ENCODE data around the gene GALR1.
"Not testable (repeated sequence)": the region's sequence is repeated elsewhere in the genome, so short reads cannot be mapped to it uniquely, and the experiment has no call there.

The GALR1 gene

GRCh38 chr18:77250926-77251729 is 1.5 kb downstream of the GALR1 start:
- peak; percentile 58 for DNase-seq

GRCh38 chr18:77251730-77252050 is 2.0 kb downstream of the GALR1 start:
- no peak for DNase-seq

GRCh38 chr18:77254711-77255405 is 5.2 kb downstream of the GALR1 start:
- peak; percentile 11 for DNase-seq

- DNase-seq = peak; percentile 5
These were observed 5.9 kb downstream of the GALR1 start for GRCh38 chr18:77255426-77256105.

GRCh38 chr18:77262643-77263465 is 13.2 kb downstream of the GALR1 start:
- DNase-seq = no peak

GRCh38 chr18:77263466-77263763 is 13.8 kb downstream of the GALR1 start:
- no peak for DNase-seq

- DNase-seq = no peak
These were observed 18.3 kb downstream of the GALR1 start for GRCh38 chr18:77267969-77268368.

- no peak for DNase-seq
These were observed 18.8 kb downstream of the GALR1 start for GRCh38 chr18:77268456-77268855.

GRCh38 chr18:77271576-77272481 is 22.2 kb downstream of the GALR1 start:
- no peak for DNase-seq

- DNase-seq = not testable (repeated sequence)
These were observed 41.2 kb downstream of the GALR1 start for GRCh38 chr18:77290841-77291240.

GRCh38 chr18:77298172-77298571 is 48.5 kb downstream of the GALR1 start:
- no peak for DNase-seq

GRCh38 chr18:77299706-77300105 is 50.1 kb downstream of the GALR1 start:
- no peak for DNase-seq

- no peak for DNase-seq
These were observed 50.9 kb downstream of the GALR1 start for GRCh38 chr18:77300579-77300978.

- no peak for DNase-seq
These were observed 54.6 kb downstream of the GALR1 start for GRCh38 chr18:77304268-77304667.

- DNase-seq = no peak
These were observed 56.0 kb downstream of the GALR1 start for GRCh38 chr18:77305676-77306075.

- DNase-seq = no peak
These were observed 58.6 kb downstream of the GALR1 start for GRCh38 chr18:77308216-77308615.

GRCh38 chr18:77314511-77314910 is 64.9 kb downstream of the GALR1 start:
- DNase-seq = no peak

- DNase-seq = no peak
These were observed 65.3 kb downstream of the GALR1 start for GRCh38 chr18:77314952-77315351.

GRCh38 chr18:77316008-77316407 is 66.4 kb downstream of the GALR1 start:
- DNase-seq = no peak

GRCh38 chr18:77316641-77317040 is 67.0 kb downstream of the GALR1 start:
- DNase-seq = no peak

GRCh38 chr18:77320971-77321559 is 71.4 kb downstream of the GALR1 start:
- DNase-seq = peak; percentile 40

Measured in retina (tissue), 1 donor.